Nephron progenitor cell (in vitro differentiated cells): Measurements from ENCODE around the gene BDKRB2.

Source experiments
- DNase-seq: peaks from one replicate; pipeline ENCODE4 v3.0.0; 2021
- H3K27ac Mint-ChIP-seq: 2 replicates; pipeline ENCODE4 v1.8.0; 2021; ENCODE audit warnings: mild to moderate bottlenecking, moderate library complexity, mixed read lengths
- H3K27me3 Mint-ChIP-seq: 2 replicates; pipeline ENCODE4 v1.8.0; 2021; ENCODE audit warnings: mild to moderate bottlenecking, low read depth, mixed read lengths; ENCODE audit not compliant: poor library complexity
- H3K36me3 Mint-ChIP-seq: 2 replicates; pipeline ENCODE4 v1.8.0; 2021; ENCODE audit warnings: low read depth, mixed read lengths
- H3K4me1 Mint-ChIP-seq: 2 replicates; pipeline ENCODE4 v1.8.0; 2021; ENCODE audit warnings: mixed read lengths
- H3K4me3 Mint-ChIP-seq: 2 replicates; pipeline ENCODE4 v1.8.0; 2021; ENCODE audit warnings: mild to moderate bottlenecking, moderate library complexity, mixed read lengths
- H3K9me3 Mint-ChIP-seq: 2 replicates; pipeline ENCODE4 v1.8.0; 2021; ENCODE audit warnings: mild to moderate bottlenecking, moderate library complexity, mixed read lengths
- CTCF ChIP-seq: fragments of 200-600 bp; sonication (generic); IDR thresholded peaks from 2 replicates; pipeline ENCODE4 v1.5.0; 2021; ENCODE audit warnings: antibody characterized with exemption

The BDKRB2 gene

GRCh38 chr14:96180043-96180874 lies 24.4 kb upstream of the BDKRB2 start:
- Mint-ChIP-seq H3K27me3 (peaks cover 20% of the 10 kb centered on the region), H3K4me1 (peaks cover 16% of the 10 kb centered on the region), H3K27ac (no peak overlapping the region), H3K4me3 (no peak overlapping the region), H3K36me3 (no peaks in the 10 kb centered on the region), H3K9me3 (peaks cover 4% of the 10 kb centered on the region)
- no peak for DNase-seq
- TF ChIP-seq CTCF = no peak

- DNase-seq = no peak
- Mint-ChIP-seq H3K9me3 (peaks cover 4% of the 10 kb centered on the region), H3K27ac (no peak overlapping the region), H3K4me3 (no peak overlapping the region), H3K27me3 (peaks cover 15% of the 10 kb centered on the region), H3K36me3 (no peaks in the 10 kb centered on the region), H3K4me1 (peaks cover 11% of the 10 kb centered on the region)
- TF ChIP-seq CTCF = no peak
Measured at GRCh38 chr14:96181186-96182056, 23.2 kb upstream of the BDKRB2 start.

GRCh38 chr14:96182546-96182945 lies 22.1 kb upstream of the BDKRB2 start:
- Mint-ChIP-seq H3K9me3 (peaks cover 4% of the 10 kb centered on the region), H3K4me1 (peaks cover 14% of the 10 kb centered on the region), H3K27ac (no peak overlapping the region), H3K4me3 (no peak overlapping the region), H3K36me3 (no peaks in the 10 kb centered on the region), H3K27me3 (peaks cover 10% of the 10 kb centered on the region)
- no peak for DNase-seq
- no peak for TF ChIP-seq CTCF

- no peak for DNase-seq
- Mint-ChIP-seq H3K27me3 (peaks cover 10% of the 10 kb centered on the region), H3K9me3 (peaks cover 4% of the 10 kb centered on the region), H3K27ac (no peak overlapping the region), H3K36me3 (no peaks in the 10 kb centered on the region), H3K4me3 (no peak overlapping the region), H3K4me1 (peaks cover 28% of the 10 kb centered on the region)
- no peak for TF ChIP-seq CTCF
Measured at GRCh38 chr14:96184737-96185136, 19.9 kb upstream of the BDKRB2 start.

GRCh38 chr14:96187216-96188031 lies 17.2 kb upstream of the BDKRB2 start:
- no peak overlapping the region for H3K27ac Mint-ChIP-seq
- no peak for DNase-seq
- H3K4me3 Mint-ChIP-seq = no peak overlapping the region
- no peak for TF ChIP-seq CTCF
- no peaks in the 10 kb centered on the region for H3K9me3 Mint-ChIP-seq
- peaks cover 5% of the 10 kb centered on the region for H3K27me3 Mint-ChIP-seq
- no peaks in the 10 kb centered on the region for H3K36me3 Mint-ChIP-seq
- peaks cover 41% of the 10 kb centered on the region for H3K4me1 Mint-ChIP-seq
